Nephron (organoid): ENCODE results near the gene NECAB3.
A peak's percentile ranks its signal among the peaks of the same experiment; 100 is the strongest.

Source experiments
- H3K27ac Mint-ChIP-seq, 3 experiments: 2 replicates each; pipeline ENCODE4 v1.8.0; 2020; ENCODE audit warnings: mixed read lengths in 3 of 3, mild to moderate bottlenecking in 2 of 3, moderate library complexity in 1 of 3
- H3K27me3 Mint-ChIP-seq: 2 replicates; pipeline ENCODE4 v1.8.0; 2021; ENCODE audit warnings: low read depth, mild to moderate bottlenecking, moderate library complexity, mixed read lengths
- H3K36me3 Mint-ChIP-seq: 2 replicates; pipeline ENCODE4 v1.8.0; 2020; ENCODE audit warnings: low read depth, mixed read lengths
- H3K4me1 Mint-ChIP-seq: 2 replicates; pipeline ENCODE4 v1.8.0; 2020; ENCODE audit warnings: mixed read lengths
- H3K4me3 Mint-ChIP-seq, 3 experiments: 2 replicates each; pipeline ENCODE4 v1.8.0; 2020; ENCODE audit warnings: mild to moderate bottlenecking in 3 of 3, mixed read lengths in 3 of 3, moderate library complexity in 2 of 3
- H3K9me3 Mint-ChIP-seq: 2 replicates; pipeline ENCODE4 v1.8.0; 2020; ENCODE audit warnings: mixed read lengths
- TF ChIP-seq, protein P1 (sequence below), 3 experiments: fragments of 200-600 bp; sonication (generic); IDR thresholded peaks; one replicate each; pipeline ENCODE4 v1.5.0; 2021; ENCODE audit warnings: antibody characterized with exemption in 3 of 3; ENCODE audit not compliant: unreplicated experiment in 3 of 3

The NECAB3 gene

DNA sequence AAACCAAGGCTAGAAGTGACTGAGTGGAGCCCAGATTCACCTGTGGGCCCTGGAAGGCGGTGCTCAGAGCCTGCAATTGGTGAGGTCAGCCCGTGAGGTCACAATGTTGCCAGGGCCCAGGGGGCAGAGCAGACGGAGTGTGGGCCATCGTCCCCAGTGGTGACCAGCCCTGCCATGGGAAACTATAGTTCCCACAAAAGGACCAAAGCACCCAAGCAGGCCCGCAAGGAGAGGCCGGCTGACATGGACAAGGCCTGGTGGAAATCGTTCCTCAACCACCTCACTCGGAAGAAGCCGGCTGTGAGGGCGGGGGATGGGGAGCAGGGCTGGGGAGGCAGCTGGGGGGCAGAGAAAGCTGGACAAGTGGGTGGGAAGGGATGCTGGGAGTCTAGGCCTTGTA is 12.1 kb downstream of the NECAB3 start, which contains the start of gene C20orf144:
Gene C20orf144, plus strand, starts transcription at position 156 of the 400 bp plus-strand sequence. Its CDS starts 19 bp downstream, at position 175.
- peak within 1 kb of the TSS; percentile 65 to 84 (median 76) for H3K27ac Mint-ChIP-seq
- peak within 1 kb of the TSS; percentile 83 to 92 (median 85) for H3K4me3 Mint-ChIP-seq
- TF ChIP-seq, protein P1, sequence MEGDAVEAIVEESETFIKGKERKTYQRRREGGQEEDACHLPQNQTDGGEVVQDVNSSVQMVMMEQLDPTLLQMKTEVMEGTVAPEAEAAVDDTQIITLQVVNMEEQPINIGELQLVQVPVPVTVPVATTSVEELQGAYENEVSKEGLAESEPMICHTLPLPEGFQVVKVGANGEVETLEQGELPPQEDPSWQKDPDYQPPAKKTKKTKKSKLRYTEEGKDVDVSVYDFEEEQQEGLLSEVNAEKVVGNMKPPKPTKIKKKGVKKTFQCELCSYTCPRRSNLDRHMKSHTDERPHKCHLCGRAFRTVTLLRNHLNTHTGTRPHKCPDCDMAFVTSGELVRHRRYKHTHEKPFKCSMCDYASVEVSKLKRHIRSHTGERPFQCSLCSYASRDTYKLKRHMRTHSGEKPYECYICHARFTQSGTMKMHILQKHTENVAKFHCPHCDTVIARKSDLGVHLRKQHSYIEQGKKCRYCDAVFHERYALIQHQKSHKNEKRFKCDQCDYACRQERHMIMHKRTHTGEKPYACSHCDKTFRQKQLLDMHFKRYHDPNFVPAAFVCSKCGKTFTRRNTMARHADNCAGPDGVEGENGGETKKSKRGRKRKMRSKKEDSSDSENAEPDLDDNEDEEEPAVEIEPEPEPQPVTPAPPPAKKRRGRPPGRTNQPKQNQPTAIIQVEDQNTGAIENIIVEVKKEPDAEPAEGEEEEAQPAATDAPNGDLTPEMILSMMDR (IDR thresholded peaks at IDR 0.05; ENCODE audit: unreplicated experiment in 3 of 3) = no peak
- peaks cover 3% of the 10 kb centered on the region for H3K27me3 Mint-ChIP-seq
- H3K9me3 Mint-ChIP-seq = no peaks in the 10 kb centered on the region
- H3K36me3 Mint-ChIP-seq = peaks cover 3% of the 10 kb centered on the region
- peaks cover 16% of the 10 kb centered on the region for H3K4me1 Mint-ChIP-seq

DNA sequence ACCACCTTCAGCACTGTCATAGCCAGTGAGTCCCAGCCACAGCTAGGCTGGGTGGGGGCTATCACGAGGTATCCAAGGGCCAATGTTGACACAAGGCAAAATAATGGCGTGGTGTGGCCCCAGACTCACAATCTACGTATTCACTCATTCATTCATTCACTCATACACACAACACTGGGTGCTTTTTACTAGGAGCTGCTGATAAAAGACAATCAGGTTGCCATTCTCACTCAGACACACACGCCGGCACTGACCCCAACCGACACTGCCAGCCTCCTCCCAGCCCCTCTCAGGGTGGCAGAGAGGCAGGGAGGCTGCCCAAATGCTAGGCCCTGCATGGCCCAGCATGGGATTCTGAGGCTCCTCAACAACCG is 13.6 kb downstream of the NECAB3 start:
- H3K4me3 Mint-ChIP-seq = peak overlapping the region in 1 of 3 experiments; percentile 8
- H3K4me1 Mint-ChIP-seq = peaks cover 10% of the 10 kb centered on the region
- TF ChIP-seq, protein P1 (IDR thresholded peaks at IDR 0.05; ENCODE audit: unreplicated experiment in 3 of 3) = no peak
- no peaks in the 10 kb centered on the region for H3K27me3 Mint-ChIP-seq
- no peak overlapping the region for H3K27ac Mint-ChIP-seq
- no peaks in the 10 kb centered on the region for H3K9me3 Mint-ChIP-seq
- H3K36me3 Mint-ChIP-seq = no peaks in the 10 kb centered on the region

DNA sequence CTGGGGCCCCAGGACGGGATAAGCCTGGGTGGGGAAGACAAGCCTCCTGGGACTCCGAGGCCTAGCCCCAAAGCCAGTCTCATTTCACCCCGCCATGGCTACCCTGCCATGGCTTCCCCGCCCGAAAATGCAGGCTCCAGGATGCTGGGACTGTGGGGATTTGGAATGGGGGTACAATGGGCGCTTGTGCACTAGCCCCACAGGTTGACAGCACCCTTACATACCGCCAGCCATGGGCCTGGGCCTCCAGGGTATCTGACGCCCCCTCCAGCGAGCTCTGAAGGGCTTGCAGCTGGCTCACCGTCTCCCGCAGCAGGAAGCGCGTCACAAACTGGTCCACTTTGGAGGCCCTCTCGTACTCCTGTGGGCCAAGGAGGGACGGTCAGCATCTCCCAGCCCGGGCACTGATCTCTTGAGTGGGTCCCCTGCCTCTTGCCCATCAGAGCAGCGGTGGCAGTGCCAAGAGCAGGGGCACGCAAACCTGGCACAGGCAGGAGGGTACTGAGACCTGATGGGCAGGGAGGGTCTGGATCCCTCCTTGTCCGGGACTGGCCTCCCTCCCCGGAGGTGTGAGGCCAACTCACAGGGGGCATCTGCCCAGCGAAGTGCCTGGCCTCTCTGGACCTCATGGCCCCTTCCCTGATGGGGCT is 14.1 kb downstream of the NECAB3 start:
- H3K4me3 Mint-ChIP-seq = no peak overlapping the region
- no peaks in the 10 kb centered on the region for H3K27me3 Mint-ChIP-seq
- H3K4me1 Mint-ChIP-seq = peaks cover 10% of the 10 kb centered on the region
- H3K27ac Mint-ChIP-seq = no peak overlapping the region
- H3K9me3 Mint-ChIP-seq = no peaks in the 10 kb centered on the region
- TF ChIP-seq, protein P1 (IDR thresholded peaks at IDR 0.05; ENCODE audit: unreplicated experiment in 3 of 3) = no peak
- no peaks in the 10 kb centered on the region for H3K36me3 Mint-ChIP-seq

DNA sequence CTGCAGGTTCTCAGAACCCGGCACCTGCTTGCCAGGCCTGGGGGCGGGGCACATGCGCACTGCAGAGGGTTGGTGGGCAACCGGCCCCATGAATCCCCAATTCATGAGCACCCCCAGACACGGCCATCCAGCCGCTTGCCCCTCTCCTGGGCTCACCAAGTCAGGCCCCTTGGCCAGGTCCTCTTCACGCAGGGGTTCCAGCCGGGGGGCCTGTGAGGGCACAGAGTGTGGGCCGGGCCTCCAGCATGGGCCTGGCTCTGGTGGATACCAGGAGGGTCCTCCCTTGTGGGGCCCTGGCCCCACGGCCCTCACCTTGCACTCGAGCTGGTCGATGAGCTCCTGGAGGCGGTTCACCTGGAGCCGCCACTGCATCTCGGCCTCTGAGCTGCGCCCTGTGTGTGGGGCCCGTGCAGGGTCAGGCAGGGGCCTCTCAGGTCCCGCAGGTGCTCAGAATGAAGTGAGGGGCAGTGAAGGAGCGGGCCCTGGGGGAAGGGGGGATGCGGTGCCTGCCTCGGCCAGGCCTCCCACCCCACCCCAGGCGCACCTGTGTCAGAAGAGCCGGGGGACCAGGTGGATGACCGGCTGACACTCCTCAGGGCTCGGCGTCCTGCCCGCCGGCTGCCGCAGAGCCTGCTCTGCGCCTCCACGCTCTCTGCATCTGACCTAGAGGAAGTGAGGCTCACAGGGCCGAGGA is 14.7 kb downstream of the NECAB3 start:
- peak overlapping the region in 1 of 3 experiments; percentile 83 for H3K27ac Mint-ChIP-seq
- no peak overlapping the region for H3K4me3 Mint-ChIP-seq
- no peaks in the 10 kb centered on the region for H3K9me3 Mint-ChIP-seq
- no peaks in the 10 kb centered on the region for H3K36me3 Mint-ChIP-seq
- no peaks in the 10 kb centered on the region for H3K27me3 Mint-ChIP-seq
- TF ChIP-seq, protein P1 (IDR thresholded peaks at IDR 0.05; ENCODE audit: unreplicated experiment in 3 of 3) = no peak
- peaks cover 4% of the 10 kb centered on the region for H3K4me1 Mint-ChIP-seq

DNA sequence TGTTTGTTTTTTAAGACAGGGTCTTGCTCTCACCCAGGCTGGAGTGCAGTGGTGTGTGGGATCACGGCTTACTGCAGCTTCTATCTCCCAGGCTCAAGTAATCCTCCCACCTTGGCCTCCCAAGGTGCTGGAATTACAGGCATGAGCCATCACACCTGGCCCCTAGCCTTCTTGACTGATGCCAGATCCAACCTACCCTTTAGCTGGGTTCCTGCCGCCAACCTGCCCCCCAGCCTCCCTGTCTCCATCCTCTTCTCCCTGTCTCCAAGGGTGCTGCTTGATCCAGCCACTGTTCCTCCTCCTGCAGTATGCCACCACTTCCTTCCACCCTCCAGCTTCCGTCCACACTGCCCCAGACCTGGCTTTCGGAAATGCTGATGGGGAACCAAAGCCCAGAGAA is 15.3 kb downstream of the NECAB3 start:
- Mint-ChIP-seq H3K27me3 (no peaks in the 10 kb centered on the region), H3K27ac (peak overlapping the region in 2 of 3 experiments; percentile 24 to 83), H3K4me3 (peak overlapping the region in 1 of 3 experiments; percentile 9), H3K36me3 (no peaks in the 10 kb centered on the region), H3K9me3 (no peaks in the 10 kb centered on the region), H3K4me1 (peaks cover 2% of the 10 kb centered on the region)
- TF ChIP-seq, protein P1 (IDR thresholded peaks at IDR 0.05; ENCODE audit: unreplicated experiment in 3 of 3) = no peak
